ENCODE data around the gene DNAH2. TPM values are rescaled to one million over a fixed set of nuclear protein-coding genes. Genes with fewer than 3 reads are reported as not detected.

DNAH2 gene
- polyA plus RNA-seq, 1 donor from 2014 or later, result 2.0 TPM

DNA sequence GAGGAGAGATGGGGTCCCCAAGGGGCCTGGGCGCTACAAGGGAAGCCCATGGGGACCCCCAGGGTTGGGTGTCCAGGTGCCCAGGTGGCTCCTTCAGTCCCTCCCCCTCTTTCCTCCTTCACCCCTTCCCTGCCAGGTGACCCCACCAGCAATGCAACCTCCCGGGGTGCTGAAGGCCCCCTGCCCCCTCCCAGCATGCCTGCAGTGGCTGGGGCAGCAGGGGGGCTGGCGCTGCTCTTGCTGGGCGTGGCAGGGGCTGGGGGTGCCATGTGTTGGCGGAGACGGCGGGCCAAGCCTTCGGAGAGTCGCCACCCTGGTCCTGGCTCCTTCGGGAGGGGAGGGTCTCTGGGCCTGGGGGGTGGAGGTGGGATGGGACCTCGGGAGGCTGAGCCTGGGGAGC lies 8.5 kb upstream of the DNAH2 start:
- H3K79me2 ChIP-seq (replicated peaks; ENCODE audit: insufficient read depth, low read length), result peaks cover 37% of the 10 kb centered on the region
- H3K36me3 ChIP-seq (ENCODE audit: insufficient read depth, low read length), result no peaks in the 10 kb centered on the region
- peaks cover 3% of the 10 kb centered on the region for H4K20me1 ChIP-seq (ENCODE audit: insufficient read depth)
- no peaks in the 10 kb centered on the region for H3K9me2 ChIP-seq (ENCODE audit: insufficient read depth, low read length)
- no peak overlapping the region for H3K4me3 ChIP-seq (ENCODE audit: low read length)
- H3K4me2 ChIP-seq (ENCODE audit: low read length), result no peak overlapping the region
- no peak overlapping the region for H3K27ac ChIP-seq (ENCODE audit: low read length)
- no peak overlapping the region for H2AFZ ChIP-seq (ENCODE audit: low read depth, low read length)
- no peaks in the 10 kb centered on the region for H3K9me3 ChIP-seq (ENCODE audit: low read length)
- H3K9ac ChIP-seq (ENCODE audit: low read length), result no peak overlapping the region
- TF ChIP-seq TAF1 (IDR thresholded peaks at IDR 0.05; ENCODE audit: low read depth) (no peak), EP300 (conservative IDR thresholded peaks at IDR 0.05; ENCODE audit: poor library complexity, severe bottlenecking) (no peak), RAD21 (conservative IDR thresholded peaks at IDR 0.05) (no peak), EZH2 (IDR thresholded peaks at IDR 0.05; ENCODE audit: borderline replicate concordance, insufficient read depth, low read length, poor library complexity, severe bottlenecking) (no peak), POLR2AphosphoS5 (IDR thresholded peaks at IDR 0.05) (no peak), MXI1 (conservative IDR thresholded peaks at IDR 0.05; ENCODE audit: poor library complexity, severe bottlenecking) (no peak), SMC3 (conservative IDR thresholded peaks at IDR 0.05; ENCODE audit: poor library complexity) (no peak)
- TF ChIP-seq, protein P1, sequence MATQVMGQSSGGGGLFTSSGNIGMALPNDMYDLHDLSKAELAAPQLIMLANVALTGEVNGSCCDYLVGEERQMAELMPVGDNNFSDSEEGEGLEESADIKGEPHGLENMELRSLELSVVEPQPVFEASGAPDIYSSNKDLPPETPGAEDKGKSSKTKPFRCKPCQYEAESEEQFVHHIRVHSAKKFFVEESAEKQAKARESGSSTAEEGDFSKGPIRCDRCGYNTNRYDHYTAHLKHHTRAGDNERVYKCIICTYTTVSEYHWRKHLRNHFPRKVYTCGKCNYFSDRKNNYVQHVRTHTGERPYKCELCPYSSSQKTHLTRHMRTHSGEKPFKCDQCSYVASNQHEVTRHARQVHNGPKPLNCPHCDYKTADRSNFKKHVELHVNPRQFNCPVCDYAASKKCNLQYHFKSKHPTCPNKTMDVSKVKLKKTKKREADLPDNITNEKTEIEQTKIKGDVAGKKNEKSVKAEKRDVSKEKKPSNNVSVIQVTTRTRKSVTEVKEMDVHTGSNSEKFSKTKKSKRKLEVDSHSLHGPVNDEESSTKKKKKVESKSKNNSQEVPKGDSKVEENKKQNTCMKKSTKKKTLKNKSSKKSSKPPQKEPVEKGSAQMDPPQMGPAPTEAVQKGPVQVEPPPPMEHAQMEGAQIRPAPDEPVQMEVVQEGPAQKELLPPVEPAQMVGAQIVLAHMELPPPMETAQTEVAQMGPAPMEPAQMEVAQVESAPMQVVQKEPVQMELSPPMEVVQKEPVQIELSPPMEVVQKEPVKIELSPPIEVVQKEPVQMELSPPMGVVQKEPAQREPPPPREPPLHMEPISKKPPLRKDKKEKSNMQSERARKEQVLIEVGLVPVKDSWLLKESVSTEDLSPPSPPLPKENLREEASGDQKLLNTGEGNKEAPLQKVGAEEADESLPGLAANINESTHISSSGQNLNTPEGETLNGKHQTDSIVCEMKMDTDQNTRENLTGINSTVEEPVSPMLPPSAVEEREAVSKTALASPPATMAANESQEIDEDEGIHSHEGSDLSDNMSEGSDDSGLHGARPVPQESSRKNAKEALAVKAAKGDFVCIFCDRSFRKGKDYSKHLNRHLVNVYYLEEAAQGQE (IDR thresholded peaks at IDR 0.05; ENCODE audit: borderline replicate concordance), result no peak
- H3F3A ChIP-seq (ENCODE audit: insufficient read depth, low read length, poor library complexity, severe bottlenecking), result peaks cover 12% of the 10 kb centered on the region
- no peaks in the 10 kb centered on the region for H3K27me3 ChIP-seq (ENCODE audit: insufficient read depth, low read depth, low read length)

DNA sequence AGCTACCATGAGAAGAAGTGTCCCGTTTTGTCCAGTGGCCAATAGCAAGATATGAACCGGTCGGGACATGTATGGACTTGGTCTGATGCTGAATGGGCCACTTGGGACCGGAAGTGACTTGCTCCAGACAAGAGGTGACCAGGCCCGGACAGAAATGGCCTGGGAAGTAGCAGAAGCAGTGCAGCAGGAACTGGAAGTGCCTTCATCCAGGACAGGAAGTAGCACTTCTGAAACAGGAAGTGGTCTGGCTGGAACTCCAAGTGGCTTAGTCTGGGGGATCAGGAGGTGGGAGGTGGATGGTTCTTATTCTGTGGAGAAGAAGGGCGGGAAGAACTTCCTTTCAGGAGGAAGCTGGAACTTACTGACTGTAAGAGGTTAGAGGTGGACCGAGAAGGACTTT lies 7.2 kb upstream of the DNAH2 start:
- no peaks in the 10 kb centered on the region for H3K27me3 ChIP-seq (ENCODE audit: insufficient read depth, low read depth, low read length)
- no peaks in the 10 kb centered on the region for H3K9me3 ChIP-seq (ENCODE audit: low read length)
- no peak overlapping the region for H3K4me2 ChIP-seq (ENCODE audit: low read length)
- H3K4me3 ChIP-seq (ENCODE audit: low read length), result no peak overlapping the region
- peaks cover 6% of the 10 kb centered on the region for H3F3A ChIP-seq (ENCODE audit: insufficient read depth, low read length, poor library complexity, severe bottlenecking)
- H3K27ac ChIP-seq (ENCODE audit: low read length), result peak overlapping the region; percentile 94
- peaks cover 34% of the 10 kb centered on the region for H3K79me2 ChIP-seq (replicated peaks; ENCODE audit: insufficient read depth, low read length)
- no peak overlapping the region for H3K9ac ChIP-seq (ENCODE audit: low read length)
- H2AFZ ChIP-seq (ENCODE audit: low read depth, low read length), result no peak overlapping the region
- no peaks in the 10 kb centered on the region for H3K9me2 ChIP-seq (ENCODE audit: insufficient read depth, low read length)
- TF ChIP-seq TAF1 (IDR thresholded peaks at IDR 0.05; ENCODE audit: low read depth) (no peak), SMC3 (conservative IDR thresholded peaks at IDR 0.05; ENCODE audit: poor library complexity) (no peak)
- peaks cover 3% of the 10 kb centered on the region for H4K20me1 ChIP-seq (ENCODE audit: insufficient read depth)
- H3K36me3 ChIP-seq (ENCODE audit: insufficient read depth, low read length), result no peaks in the 10 kb centered on the region

DNA sequence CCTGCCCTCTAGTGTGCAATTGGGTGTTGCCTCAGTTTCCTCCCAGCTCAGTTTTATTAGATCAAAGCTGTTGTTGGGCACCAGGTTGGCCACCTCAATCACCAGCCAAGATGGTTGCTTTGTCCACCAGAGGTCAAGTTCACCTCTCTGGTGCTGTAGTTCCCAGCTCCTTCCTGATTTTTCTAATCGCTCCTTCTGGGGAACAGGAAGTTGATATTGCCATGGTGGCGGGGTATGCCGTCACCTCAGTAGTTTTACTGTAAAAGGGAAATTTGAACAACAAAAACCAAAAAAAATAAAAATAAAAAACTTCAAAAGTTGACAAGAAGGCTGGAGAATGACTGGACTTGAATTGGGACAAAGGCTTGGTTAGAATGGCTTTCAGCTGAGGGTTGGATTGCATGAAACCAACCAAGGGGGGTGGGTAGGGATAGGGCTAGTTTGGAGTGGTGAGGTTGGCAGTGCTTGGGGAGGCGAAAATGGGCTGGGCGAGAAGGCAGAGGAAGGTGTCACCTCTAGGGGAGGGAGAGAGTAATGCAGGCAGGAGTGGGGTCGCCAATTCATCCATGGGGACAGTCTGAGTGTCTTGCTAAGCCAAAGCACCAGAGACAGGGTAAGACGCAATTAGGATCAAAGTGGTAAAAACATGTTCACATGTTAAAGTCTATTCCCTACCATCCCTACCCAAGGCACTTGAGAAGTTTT lies 6.3 kb upstream of the DNAH2 start:
- peaks cover 31% of the 10 kb centered on the region for H3K79me2 ChIP-seq (replicated peaks; ENCODE audit: insufficient read depth, low read length)
- H3K36me3 ChIP-seq (ENCODE audit: insufficient read depth, low read length), result no peaks in the 10 kb centered on the region
- H3K4me2 ChIP-seq (ENCODE audit: low read length), result peak overlapping the region; percentile 54
- H3K27me3 ChIP-seq (ENCODE audit: insufficient read depth, low read depth, low read length), result no peaks in the 10 kb centered on the region
- H3F3A ChIP-seq (ENCODE audit: insufficient read depth, low read length, poor library complexity, severe bottlenecking), result peaks cover 6% of the 10 kb centered on the region
- H3K9me2 ChIP-seq (ENCODE audit: insufficient read depth, low read length), result no peaks in the 10 kb centered on the region
- H3K9ac ChIP-seq (ENCODE audit: low read length), result peak overlapping the region; percentile 70
- TF ChIP-seq POLR2AphosphoS5 (IDR thresholded peaks at IDR 0.05), result no peak
- TF ChIP-seq, protein P2, sequence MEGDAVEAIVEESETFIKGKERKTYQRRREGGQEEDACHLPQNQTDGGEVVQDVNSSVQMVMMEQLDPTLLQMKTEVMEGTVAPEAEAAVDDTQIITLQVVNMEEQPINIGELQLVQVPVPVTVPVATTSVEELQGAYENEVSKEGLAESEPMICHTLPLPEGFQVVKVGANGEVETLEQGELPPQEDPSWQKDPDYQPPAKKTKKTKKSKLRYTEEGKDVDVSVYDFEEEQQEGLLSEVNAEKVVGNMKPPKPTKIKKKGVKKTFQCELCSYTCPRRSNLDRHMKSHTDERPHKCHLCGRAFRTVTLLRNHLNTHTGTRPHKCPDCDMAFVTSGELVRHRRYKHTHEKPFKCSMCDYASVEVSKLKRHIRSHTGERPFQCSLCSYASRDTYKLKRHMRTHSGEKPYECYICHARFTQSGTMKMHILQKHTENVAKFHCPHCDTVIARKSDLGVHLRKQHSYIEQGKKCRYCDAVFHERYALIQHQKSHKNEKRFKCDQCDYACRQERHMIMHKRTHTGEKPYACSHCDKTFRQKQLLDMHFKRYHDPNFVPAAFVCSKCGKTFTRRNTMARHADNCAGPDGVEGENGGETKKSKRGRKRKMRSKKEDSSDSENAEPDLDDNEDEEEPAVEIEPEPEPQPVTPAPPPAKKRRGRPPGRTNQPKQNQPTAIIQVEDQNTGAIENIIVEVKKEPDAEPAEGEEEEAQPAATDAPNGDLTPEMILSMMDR (IDR thresholded peaks at IDR 0.05; ENCODE audit: poor library complexity, severe bottlenecking), result peak; percentile 47
- H3K4me3 ChIP-seq (ENCODE audit: low read length), result peak overlapping the region; percentile 59
- H3K9me3 ChIP-seq (ENCODE audit: low read length), result no peaks in the 10 kb centered on the region
- H2AFZ ChIP-seq (ENCODE audit: low read depth, low read length), result no peak overlapping the region
- peak overlapping the region; percentile 94 for H3K27ac ChIP-seq (ENCODE audit: low read length)
- peaks cover 2% of the 10 kb centered on the region for H4K20me1 ChIP-seq (ENCODE audit: insufficient read depth)
